GM21786 (cell line): ENCODE results near the gene FRMPD4.

Experiments used
- ATAC-seq: cut with Tn5 transposase; IDR thresholded peaks from one replicate; pipeline ENCODE4 v1.9.1; 2021; ENCODE audit not compliant: unreplicated experiment

Gene FRMPD4

GRCh38 chrX:12423346-12423745 is 285.1 kb downstream of the FRMPD4 start:
- ATAC-seq, result no peak

GRCh38 chrX:12425496-12425895 is 287.2 kb downstream of the FRMPD4 start:
- ATAC-seq, result no peak

GRCh38 chrX:12426420-12426819 is 288.1 kb downstream of the FRMPD4 start:
- no peak for ATAC-seq

- ATAC-seq, result no peak
Observed at GRCh38 chrX:12434493-12434892, 296.2 kb downstream of the FRMPD4 start.

GRCh38 chrX:12439416-12439815 is 301.1 kb downstream of the FRMPD4 start:
- ATAC-seq, result no peak

- ATAC-seq, result no peak
Observed at GRCh38 chrX:12440246-12440645, 302.0 kb downstream of the FRMPD4 start.

- ATAC-seq, result no peak
Observed at GRCh38 chrX:12441381-12442128, 303.3 kb downstream of the FRMPD4 start.

GRCh38 chrX:12443534-12444098 is 305.3 kb downstream of the FRMPD4 start:
- ATAC-seq, result peak; percentile 93

GRCh38 chrX:12446342-12447075 is 308.2 kb downstream of the FRMPD4 start:
- no peak for ATAC-seq

GRCh38 chrX:12447448-12448064 is 309.3 kb downstream of the FRMPD4 start:
- ATAC-seq, result no peak

GRCh38 chrX:12452268-12452667 is 314.0 kb downstream of the FRMPD4 start:
- ATAC-seq, result no peak

GRCh38 chrX:12460929-12461328 is 322.7 kb downstream of the FRMPD4 start:
- ATAC-seq, result no peak

GRCh38 chrX:12463052-12463451 is 324.8 kb downstream of the FRMPD4 start:
- ATAC-seq, result no peak

GRCh38 chrX:12463873-12464272 is 325.6 kb downstream of the FRMPD4 start:
- ATAC-seq, result no peak

GRCh38 chrX:12467321-12467720 is 329.0 kb downstream of the FRMPD4 start:
- ATAC-seq, result no peak

- no peak for ATAC-seq
Observed at GRCh38 chrX:12469296-12469695, 331.0 kb downstream of the FRMPD4 start.

GRCh38 chrX:12471061-12471460 is 332.8 kb downstream of the FRMPD4 start:
- no peak for ATAC-seq

GRCh38 chrX:12480956-12481355 is 342.7 kb downstream of the FRMPD4 start:
- no peak for ATAC-seq

GRCh38 chrX:12488220-12488619 is 349.9 kb downstream of the FRMPD4 start:
- no peak for ATAC-seq

GRCh38 chrX:12488771-12489170 is 350.5 kb downstream of the FRMPD4 start:
- ATAC-seq, result no peak

- ATAC-seq, result no peak
Observed at GRCh38 chrX:12489341-12489740, 351.1 kb downstream of the FRMPD4 start.
